ENCODE results near the gene GPR148.
"Not testable (repeated sequence)": the region's sequence is repeated elsewhere in the genome, so short reads cannot be mapped to it uniquely, and the experiment has no call there.

GPR148 gene, protein sequence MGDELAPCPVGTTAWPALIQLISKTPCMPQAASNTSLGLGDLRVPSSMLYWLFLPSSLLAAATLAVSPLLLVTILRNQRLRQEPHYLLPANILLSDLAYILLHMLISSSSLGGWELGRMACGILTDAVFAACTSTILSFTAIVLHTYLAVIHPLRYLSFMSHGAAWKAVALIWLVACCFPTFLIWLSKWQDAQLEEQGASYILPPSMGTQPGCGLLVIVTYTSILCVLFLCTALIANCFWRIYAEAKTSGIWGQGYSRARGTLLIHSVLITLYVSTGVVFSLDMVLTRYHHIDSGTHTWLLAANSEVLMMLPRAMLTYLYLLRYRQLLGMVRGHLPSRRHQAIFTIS

DNA sequence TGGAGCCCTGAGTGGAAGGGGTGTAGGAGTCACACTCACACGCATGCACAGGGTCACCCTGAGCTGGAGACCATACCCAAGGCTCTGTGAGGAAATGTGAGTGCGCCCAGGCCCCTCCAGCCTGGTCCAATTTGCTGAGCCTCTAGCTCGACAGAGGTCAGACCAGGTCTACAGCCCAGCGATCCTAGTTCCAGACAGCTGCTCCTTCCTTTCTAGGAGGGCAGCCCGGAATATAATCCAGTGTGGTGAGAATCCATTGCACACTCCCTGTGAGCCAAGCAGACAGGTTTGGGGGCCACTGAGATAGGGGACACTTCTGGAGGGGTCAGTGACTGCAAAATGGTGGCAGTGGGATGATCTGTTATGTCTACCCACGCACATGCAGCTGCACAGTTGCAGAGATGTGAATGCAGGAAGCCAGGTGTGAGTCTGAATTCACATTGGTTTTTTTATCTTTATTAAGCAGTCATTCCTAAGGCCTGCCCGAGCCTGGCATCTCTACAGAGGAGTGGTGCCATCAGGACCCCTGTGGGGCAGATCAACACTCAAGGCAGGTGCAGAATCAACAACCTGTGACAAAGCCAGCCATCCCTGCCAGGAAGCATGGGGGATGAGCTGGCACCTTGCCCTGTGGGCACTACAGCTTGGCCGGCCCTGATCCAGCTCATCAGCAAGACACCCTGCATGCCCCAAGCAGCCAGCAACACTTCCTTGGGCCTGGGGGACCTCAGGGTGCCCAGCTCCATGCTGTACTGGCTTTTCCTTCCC, at the start of gene GPR148:
TSS of gene GPR148 (plus strand) at position 522 of the 768 bp plus-strand sequence. CDS start at position 604, 82 bp downstream.
- DNase-seq, result peak; percentile 77

GRCh38 chr2:130692041-130692770, 36.7 kb upstream of the GPR148 start:
- not testable (repeated sequence) for DNase-seq

DNA sequence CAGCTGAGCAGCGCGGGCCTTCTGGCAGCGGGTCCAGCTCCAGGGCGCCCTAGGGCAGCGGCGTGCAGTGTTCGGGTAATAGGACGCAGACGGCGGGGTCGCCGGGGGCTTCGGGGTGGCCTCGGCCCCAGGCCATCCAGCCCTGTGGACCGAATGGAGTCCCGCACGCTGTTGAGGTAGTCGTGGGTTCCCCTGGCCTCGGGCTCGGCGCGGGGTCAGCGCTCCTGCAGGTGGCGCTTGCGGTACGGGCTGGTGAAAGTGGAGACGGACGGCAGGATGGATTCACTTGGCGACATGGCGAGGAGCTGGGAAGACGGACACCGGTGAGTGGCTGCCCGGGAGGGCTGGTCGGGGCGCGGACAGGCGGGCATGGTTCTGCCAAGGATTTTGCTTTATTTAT, 35.4 kb upstream of the GPR148 start:
- DNase-seq, result not testable (repeated sequence)

DNA sequence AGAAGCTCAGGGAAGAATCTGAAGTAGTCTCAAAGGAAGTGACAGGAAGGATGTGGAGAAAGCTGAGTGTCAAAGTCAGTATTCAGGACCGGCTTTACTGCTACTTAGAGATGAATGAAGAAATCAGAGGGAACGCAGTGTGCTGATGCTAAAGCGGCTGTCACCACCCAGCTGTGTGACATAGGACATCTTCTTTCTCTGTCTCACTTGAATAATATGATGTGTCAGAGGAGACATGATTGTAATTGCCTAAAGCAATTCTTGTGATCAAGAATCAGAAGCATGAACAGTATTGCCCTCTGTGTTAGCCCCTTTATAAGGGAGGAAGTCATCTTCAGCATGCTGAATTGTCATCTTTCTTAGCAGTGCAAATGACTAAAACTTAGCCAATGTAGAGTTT, 25.6 kb upstream of the GPR148 start:
- not testable (repeated sequence) for DNase-seq

DNA sequence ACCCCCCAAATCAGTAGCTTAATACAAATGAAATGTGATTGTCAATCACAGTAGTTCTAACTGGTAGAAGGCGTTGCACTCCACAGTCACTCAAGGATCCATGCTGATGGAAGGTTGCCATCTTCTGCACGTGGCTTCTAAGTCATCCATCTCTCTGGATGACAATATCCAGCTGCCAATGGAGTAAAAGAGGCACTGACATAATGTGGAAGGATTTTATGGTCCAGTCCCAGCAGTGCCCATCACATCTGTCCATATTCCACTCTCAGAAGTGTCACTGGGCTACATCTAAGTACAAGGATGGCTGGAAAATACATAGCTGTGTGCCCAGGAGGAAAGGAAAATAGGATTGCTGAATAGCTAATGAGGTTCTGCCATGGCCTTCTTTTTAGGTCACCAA, 14.1 kb upstream of the GPR148 start:
- not testable (repeated sequence) for DNase-seq

DNA sequence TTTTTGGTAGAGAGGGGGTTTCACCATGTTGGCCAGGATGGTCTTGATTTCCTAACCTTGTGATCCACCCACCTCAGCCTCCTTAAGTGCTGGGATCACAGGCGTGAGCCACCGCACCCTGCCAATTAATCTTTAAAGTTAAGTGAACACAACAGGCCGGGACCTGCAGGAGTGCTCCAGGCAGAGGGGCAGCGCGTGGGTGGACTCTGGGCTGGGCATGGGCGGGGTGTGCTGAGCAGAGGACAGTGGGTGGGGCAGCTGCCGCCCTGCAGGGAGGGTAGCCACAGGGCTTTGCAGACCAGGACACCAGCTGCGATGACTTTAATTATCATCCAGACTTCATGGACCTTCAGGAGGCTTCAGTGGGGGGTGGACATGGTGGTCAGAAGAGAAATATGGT, 8.8 kb upstream of the GPR148 start:
- DNase-seq, result no peak

DNA sequence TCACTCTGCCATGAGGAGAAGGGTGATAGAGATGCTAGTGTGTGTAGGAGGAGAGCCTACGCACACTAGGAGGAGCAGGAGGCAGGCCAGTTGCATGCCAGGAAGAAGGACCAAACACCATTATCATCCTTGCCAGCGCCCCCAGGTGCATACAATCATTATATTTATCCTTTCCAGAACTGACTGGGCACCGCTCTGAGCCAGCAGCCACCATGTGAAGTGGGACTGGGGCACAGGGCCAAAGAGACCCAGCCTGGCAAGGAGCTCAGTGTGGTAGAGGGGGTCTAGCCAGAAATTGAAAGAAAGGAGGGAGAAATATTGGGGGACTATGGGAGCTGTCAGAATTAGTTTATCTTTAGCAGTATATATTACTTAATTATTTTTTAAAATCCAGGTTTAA, 8.3 kb upstream of the GPR148 start:
- DNase-seq, result no peak

DNA sequence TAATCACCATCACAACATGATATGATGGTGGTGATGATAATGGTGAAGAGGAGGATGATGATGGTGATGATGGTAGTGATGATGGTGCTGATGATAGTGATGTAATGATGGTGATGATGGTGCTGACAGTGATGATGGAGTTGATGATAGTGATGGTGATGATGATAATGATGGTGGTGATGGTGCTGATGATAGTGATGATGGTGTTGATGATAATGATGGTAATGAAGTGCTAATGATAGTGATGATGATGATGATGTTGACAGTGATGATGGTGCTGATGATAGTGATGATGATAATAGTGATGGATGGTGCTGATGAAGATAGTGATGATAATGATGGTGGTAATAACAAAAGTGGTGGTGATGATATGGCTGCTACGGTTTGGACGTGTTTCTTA, 4.4 kb upstream of the GPR148 start:
- DNase-seq, result no peak

- DNase-seq, result no peak
These were observed 2.2 kb upstream of the GPR148 start for GRCh38 chr2:130726614-130727180.

DNA sequence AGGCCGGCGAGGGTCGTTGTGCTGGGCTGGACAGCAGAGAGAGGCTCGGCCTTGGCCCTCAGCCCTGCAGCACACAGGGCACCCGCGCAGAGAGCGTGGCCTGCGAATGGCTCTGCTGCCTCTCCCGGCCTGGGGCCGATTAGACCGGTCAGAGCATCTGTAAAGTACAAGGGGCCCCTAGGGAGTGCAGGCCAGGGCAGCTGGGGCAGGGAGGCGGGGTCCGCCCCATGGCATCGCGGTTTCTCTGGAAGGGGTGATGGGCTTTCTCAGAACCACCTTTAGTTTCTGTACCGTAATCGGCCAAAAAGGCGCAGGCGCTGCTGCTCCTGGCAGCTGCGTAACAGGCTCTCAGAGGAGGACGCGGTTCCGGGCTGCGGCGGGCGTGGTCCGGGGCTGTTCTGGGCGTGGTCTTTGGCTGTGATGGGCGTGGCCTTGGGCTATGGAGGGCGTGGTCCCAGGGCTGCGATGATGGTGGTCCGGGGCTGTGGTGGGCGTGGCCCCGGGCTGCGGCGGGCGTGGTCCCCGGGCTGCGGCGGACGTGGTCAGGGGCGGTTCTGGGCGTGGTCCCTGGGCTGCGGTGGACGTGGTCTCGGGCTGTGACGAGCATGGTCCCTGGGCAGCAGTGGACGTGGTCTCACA, 1.5 kb upstream of the GPR148 start:
- no peak for DNase-seq

DNA sequence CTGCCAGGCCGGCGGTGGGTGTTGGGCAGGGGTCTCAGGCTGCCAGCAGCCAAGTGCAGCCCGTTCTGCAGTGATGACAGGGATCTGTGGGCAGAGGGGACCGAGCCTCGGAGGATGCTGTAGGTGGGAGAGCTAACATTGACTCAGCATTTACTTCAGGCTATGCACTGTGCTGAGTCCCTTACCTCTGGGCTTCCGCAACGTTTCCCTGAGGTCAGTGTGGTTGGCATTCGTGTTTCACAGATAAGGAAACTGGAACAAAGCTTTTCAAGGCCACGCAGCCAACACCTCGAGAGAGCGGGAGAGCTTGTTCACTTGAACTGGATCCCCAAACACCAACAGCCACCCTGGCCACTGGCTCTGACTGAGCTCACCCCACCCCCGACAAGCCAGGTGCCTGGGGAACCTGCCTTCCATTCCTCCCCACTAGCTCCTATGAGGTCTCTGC, 839 bp upstream of the GPR148 start:
- DNase-seq, result no peak

DNA sequence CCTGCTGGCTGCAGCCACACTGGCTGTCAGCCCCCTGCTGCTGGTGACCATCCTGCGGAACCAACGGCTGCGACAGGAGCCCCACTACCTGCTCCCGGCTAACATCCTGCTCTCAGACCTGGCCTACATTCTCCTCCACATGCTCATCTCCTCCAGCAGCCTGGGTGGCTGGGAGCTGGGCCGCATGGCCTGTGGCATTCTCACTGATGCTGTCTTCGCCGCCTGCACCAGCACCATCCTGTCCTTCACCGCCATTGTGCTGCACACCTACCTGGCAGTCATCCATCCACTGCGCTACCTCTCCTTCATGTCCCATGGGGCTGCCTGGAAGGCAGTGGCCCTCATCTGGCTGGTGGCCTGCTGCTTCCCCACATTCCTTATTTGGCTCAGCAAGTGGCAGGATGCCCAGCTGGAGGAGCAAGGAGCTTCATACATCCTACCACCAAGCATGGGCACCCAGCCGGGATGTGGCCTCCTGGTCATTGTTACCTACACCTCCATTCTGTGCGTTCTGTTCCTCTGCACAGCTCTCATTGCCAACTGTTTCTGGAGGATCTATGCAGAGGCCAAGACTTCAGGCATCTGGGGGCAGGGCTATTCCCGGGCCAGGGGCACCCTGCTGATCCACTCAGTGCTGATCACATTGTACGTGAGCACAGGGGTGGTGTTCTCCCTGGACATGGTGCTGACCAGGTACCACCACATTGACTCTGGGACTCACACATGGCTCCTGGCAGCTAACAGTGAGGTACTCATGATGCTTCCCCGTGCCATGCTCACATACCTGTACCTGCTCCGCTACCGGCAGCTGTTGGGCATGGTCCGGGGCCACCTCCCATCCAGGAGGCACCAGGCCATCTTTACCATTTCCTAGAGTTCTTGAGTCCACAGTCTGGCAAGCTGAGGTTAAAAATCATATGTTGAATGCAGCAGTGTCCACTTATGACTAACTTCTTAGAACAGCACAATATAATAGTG, 741 bp downstream of the GPR148 start:
- peak; percentile 10 for DNase-seq

- DNase-seq, result not testable (repeated sequence)
These were observed 3.4 kb downstream of the GPR148 start for GRCh38 chr2:130732257-130732656.

- DNase-seq, result no peak
These were observed 6.3 kb downstream of the GPR148 start for GRCh38 chr2:130735200-130735599.

DNA sequence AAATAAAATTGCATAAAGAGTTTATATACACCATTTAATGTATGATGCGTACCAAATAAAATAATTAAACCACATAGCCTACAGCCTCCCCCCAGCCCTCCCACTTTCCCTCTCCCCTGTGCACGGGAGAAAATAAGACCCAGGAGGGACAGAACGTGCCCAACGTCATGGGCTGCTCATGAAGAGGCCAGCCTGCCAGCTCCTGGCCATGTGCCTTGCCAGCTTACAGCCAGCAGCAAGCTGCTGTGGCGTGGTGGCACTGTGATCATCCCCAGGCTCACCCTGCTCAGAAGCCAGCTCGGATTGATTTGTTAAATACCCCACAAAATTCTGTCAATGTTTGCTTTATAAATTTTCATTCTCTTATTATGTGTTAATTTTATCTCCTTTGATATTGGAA, 7.6 kb downstream of the GPR148 start:
- no peak for DNase-seq

GRCh38 chr2:130737592-130737991, 8.7 kb downstream of the GPR148 start:
- DNase-seq, result no peak

- DNase-seq, result no peak
These were observed 11.8 kb downstream of the GPR148 start for GRCh38 chr2:130740671-130741070.

DNA sequence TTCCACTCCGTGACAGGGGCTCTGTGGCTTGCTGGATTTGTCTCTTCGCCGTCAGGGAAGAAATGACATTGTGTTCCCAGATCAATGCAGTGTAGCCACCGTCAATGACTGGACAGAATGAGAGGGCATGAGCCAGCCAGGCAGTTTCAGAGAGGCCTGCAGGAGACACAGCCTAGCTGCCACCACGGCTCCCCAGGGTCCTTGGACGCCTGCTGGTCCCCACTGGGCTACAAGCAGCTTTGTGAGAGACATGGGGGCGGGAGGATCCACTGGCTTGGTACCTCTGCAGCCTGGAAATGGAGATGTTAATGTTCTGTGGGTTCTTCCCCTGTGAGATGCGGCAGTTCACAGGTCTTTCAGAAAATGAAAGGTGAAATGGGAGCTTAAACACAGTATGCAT, 14.4 kb downstream of the GPR148 start:
- DNase-seq, result no peak

- DNase-seq, result no peak
These were observed 15.6 kb downstream of the GPR148 start for GRCh38 chr2:130744287-130745117.

DNA sequence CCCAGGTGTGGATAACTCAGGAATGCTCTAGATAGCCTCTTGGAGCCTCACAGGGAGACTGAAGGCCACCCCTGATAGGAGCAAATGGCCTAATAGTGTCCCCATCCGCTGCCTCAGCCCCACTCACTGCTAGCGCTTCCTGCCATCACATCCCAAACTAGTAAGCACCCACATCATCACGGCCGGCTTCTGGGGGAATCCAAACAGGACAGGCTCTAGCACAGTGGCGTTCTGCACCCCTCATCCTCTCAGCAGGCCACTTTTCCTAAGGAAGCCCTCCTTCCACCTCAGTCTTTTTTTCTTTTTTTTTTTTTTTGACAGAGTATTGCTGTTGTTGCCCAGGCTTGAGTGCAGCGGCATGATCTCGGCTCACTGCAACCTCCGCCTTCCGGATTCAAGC, 20.2 kb downstream of the GPR148 start:
- no peak for DNase-seq
